AML-193 (cell line): ENCODE results near the gene ANAPC10.
"Not testable (repeated sequence)": the region's sequence is repeated elsewhere in the genome, so short reads cannot be mapped to it uniquely, and the experiment has no call there.

Source experiments
- DNase-seq, 2 experiments: peaks; one replicate each; lab custom pipeline; 2025; lab: John Stamatoyannopoulos, UW

The ANAPC10 gene

GRCh38 chr4:145003675-145004074 lies 94.3 kb downstream of the ANAPC10 start:
- DNase-seq, result no peak

DNA sequence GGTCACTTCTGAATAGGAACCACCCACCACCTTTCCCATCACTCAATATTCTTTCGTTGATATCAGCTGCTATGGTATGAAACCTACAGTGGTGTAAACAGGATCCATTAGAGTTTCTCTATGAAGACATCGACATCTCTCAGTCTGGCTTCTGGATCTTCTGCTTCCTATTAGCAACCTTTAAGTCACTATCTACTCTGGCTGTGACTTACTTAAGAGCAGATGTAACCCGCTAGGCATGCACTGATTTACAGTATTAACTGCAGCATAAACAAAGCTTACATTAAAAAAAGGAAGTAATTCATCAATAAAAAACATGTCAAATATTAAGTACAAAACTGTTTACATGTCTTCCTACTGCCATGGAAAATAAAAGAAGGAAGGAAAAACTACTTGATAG lies 96.4 kb downstream of the ANAPC10 start:
- DNase-seq, result no peak

- DNase-seq, result not testable (repeated sequence)
These were observed 97.3 kb downstream of the ANAPC10 start for GRCh38 chr4:145000656-145001055.

- DNase-seq, result no peak
These were observed 108.7 kb downstream of the ANAPC10 start for GRCh38 chr4:144989306-144989705.

- DNase-seq, result no peak
These were observed 112.5 kb downstream of the ANAPC10 start for GRCh38 chr4:144985531-144985930.

DNA sequence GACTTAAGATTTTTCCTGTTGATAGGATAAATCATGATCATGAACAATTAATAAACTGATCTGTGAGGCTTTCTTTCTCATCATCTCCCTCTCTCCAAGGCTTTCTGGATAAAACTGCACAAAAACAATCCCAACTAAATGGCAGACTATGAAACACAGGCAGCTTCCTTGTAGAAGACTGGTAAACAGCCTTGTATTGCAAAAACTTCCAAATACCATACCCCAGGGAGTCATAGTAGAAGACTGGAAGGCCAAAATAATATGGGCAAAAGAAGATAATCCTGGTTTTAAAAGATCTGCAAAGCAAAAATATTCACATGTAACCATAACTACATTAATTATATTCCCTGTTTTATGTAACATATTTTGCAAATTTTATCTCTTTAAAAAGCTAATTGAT lies 113.0 kb downstream of the ANAPC10 start:
- no peak for DNase-seq

DNA sequence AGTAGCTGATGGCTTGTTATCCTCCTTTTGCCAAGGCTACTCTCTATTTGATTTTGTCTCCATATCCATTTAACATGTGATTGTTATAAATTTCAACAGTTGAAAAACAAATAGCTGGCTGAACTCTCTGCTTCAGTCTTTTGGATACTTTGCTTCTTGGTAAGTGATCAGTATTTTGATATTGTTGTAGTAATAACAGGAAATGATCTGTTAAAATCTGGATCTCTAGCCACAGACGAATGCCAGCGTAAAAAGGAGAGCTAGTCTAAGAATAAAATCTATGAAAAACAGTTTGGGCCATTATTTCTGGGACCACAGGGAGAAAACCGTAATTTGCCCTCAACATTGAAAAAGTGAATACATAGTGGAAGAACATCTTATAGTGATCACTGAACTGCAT lies 113.8 kb downstream of the ANAPC10 start:
- no peak for DNase-seq

- no peak for DNase-seq
These were observed 122.3 kb downstream of the ANAPC10 start for GRCh38 chr4:144975718-144976117.

GRCh38 chr4:144970597-144970996 lies 127.4 kb downstream of the ANAPC10 start:
- DNase-seq, result no peak

- no peak for DNase-seq
These were observed 128.2 kb downstream of the ANAPC10 start for GRCh38 chr4:144969821-144970220.

- DNase-seq, result no peak
These were observed 129.4 kb downstream of the ANAPC10 start for GRCh38 chr4:144968606-144969005.

GRCh38 chr4:144967161-144967560 lies 130.8 kb downstream of the ANAPC10 start:
- no peak for DNase-seq

- DNase-seq, result no peak
These were observed 135.7 kb downstream of the ANAPC10 start for GRCh38 chr4:144962300-144962699.

- no peak for DNase-seq
These were observed 142.9 kb downstream of the ANAPC10 start for GRCh38 chr4:144955104-144955503.

DNA sequence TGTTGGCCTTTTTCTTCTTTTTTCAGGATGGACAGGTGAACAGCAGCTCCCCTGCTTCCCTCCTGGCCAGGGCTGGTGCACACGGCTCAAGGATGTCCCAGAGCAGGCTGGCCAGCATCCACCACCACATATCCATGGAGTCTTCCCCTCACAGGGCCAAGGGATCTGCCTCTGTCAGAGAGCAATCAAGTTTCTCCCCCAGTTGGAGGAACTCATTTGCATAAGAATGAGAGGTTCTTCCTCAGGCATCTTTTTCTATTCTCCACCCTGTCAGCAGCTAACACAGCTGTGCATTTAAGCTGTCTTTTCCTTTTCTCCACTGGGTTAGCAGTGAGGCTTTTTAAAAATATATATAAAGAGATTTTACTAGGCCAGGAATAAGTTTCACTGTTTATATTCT lies 143.8 kb downstream of the ANAPC10 start:
- DNase-seq, result no peak

DNA sequence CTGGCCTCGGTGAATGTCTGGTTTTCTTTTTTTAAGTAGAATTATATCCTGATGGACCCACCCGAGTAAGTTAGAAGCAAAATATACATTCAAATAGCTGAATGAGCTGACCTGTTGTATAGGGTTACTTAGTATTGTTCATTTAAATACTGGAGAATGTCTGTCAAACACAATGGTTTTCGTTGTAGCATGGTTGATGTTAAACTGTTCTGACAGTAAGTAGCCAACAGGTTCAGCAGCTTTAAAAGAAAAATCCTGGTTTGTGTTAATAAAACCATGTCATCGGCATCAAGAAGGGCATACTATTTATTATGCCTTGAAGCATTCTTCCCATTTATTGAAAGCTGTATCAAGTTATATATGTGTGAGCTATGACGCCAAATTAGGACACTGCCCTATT lies 149.6 kb downstream of the ANAPC10 start:
- no peak for DNase-seq

DNA sequence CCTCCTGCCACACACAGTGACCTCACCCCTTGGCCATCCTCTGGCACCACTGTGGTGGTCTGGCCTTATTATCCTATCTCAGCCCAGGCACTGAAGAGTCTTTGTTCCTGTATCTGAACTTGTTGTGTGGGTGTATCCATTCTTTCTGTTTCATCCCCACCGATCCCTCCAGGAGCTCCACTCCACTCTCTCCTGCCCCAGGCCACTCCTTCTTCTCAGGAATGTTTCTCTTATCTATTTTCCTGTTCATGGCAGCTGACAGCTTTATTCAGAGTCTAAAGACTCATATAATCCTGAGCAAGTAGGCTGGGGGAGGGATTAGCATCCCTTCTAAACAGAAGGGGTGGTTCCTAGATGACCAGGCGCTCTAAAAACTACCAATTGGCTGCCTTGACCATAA lies 150.0 kb downstream of the ANAPC10 start:
- DNase-seq, result no peak
